SU-DHL-6 (cell line): ENCODE results near the gene RADIL.

Experiments
- H2AFZ ChIP-seq: fragments of 200-600 bp; sonication (generic); 2 replicates; pipeline ENCODE4 v1.6.1; 2014; ENCODE audit warnings: low read depth, mild to moderate bottlenecking, moderate library complexity, mixed read lengths, antibody characterized with exemption, low read length; ENCODE audit not compliant: severe bottlenecking
- H3F3A ChIP-seq: fragments of 200-600 bp; shearing (Covaris generic); 2 replicates; pipeline ENCODE4 v1.6.0; 2016; ENCODE audit warnings: antibody characterized with exemption, mild to moderate bottlenecking; ENCODE audit not compliant: insufficient read depth
- H3K27ac ChIP-seq: fragments of 200-600 bp; sonication (generic); 2 replicates; pipeline ENCODE4 v1.5.1; 2016; ENCODE audit warnings: low read depth, mild to moderate bottlenecking, low read length, moderate library complexity, mixed read lengths
- H3K27me3 ChIP-seq: fragments of 200-600 bp; sonication (generic), shearing (Covaris generic); 2 replicates; pipeline ENCODE4 v1.6.0; 2014; ENCODE audit warnings: mild to moderate bottlenecking, low read length
- H3K36me3 ChIP-seq: fragments of 200-600 bp; sonication (generic); 2 replicates; pipeline ENCODE4 v1.6.1; 2014; ENCODE audit warnings: mild to moderate bottlenecking, low read length, mixed read lengths
- H3K4me2 ChIP-seq: fragments of 300-600, 200-600 bp; shearing (Covaris generic), sonication (generic); 2 replicates; pipeline ENCODE4 v1.6.0; 2014; ENCODE audit warnings: low read length, low read depth, mild to moderate bottlenecking; ENCODE audit not compliant: poor library complexity, severe bottlenecking
- H3K4me3 ChIP-seq: fragments of 200-600 bp; sonication (generic); 2 replicates; pipeline ENCODE4 v1.5.1; 2014; ENCODE audit warnings: antibody characterized with exemption, low read length, mild to moderate bottlenecking, mixed read lengths; ENCODE audit not compliant: insufficient read depth, poor library complexity, severe bottlenecking
- H3K79me2 ChIP-seq: fragments of 200-600 bp; sonication (generic); 2 replicates; pipeline ENCODE4 v1.6.1; 2014; ENCODE audit warnings: mild to moderate bottlenecking, low read length, moderate library complexity; ENCODE audit not compliant: insufficient read depth
- H3K9ac ChIP-seq: fragments of 200-600 bp; sonication (generic); 2 replicates; pipeline ENCODE4 v1.7.0; 2014; ENCODE audit warnings: mild to moderate bottlenecking, low read length
- H3K9me2 ChIP-seq: fragments of 200-600 bp; sonication (generic); replicated peaks from 2 replicates; pipeline ENCODE4 v1.6.1; 2014; ENCODE audit warnings: low read length; ENCODE audit not compliant: insufficient read depth
- H3K9me3 ChIP-seq: fragments of 200-600 bp; sonication (generic); 2 replicates; pipeline ENCODE4 v1.6.1; 2014; ENCODE audit warnings: low read length, mixed read lengths; ENCODE audit not compliant: insufficient read depth
- H4K20me1 ChIP-seq: fragments of 200-600 bp; sonication (generic); 2 replicates; pipeline ENCODE4 v1.6.1; 2014; ENCODE audit warnings: low read depth, mild to moderate bottlenecking, antibody characterized with exemption, low read length, moderate library complexity, mixed read lengths
- CTCF ChIP-seq: fragments of 200-600 bp; sonication (generic); IDR thresholded peaks from one replicate; pipeline ENCODE4 v1.5.1; 2017; ENCODE audit warnings: antibody characterized with exemption, mild to moderate bottlenecking, low read length, moderate library complexity; ENCODE audit not compliant: insufficient read depth, poor library complexity, severe bottlenecking
- EZH2phosphoT487 ChIP-seq: fragments of 200-600 bp; sonication (generic), shearing (Covaris generic); conservative IDR thresholded peaks from 2 replicates; pipeline ENCODE4 v1.6.1; 2018; ENCODE audit warnings: mild to moderate bottlenecking, antibody characterized with exemption, low read length, moderate library complexity, mixed read lengths

The RADIL gene

GRCh38 chr7:4790516-4790991 lies 93.0 kb downstream of the RADIL start:
- H4K20me1 ChIP-seq: no peaks in the 10 kb centered on the region
- H3K27ac ChIP-seq: no peak overlapping the region
- H3K9ac ChIP-seq: no peak overlapping the region
- H3K9me2 ChIP-seq: no peaks in the 10 kb centered on the region
- no peak overlapping the region for H3K4me2 ChIP-seq
- H3K9me3 ChIP-seq: no peaks in the 10 kb centered on the region
- no peaks in the 10 kb centered on the region for H3K79me2 ChIP-seq
- TF ChIP-seq CTCF (no peak), EZH2phosphoT487 (no peak)
- H3K36me3 ChIP-seq: no peaks in the 10 kb centered on the region
- H3K4me3 ChIP-seq: no peak overlapping the region
- no peak overlapping the region for H2AFZ ChIP-seq
- H3K27me3 ChIP-seq: no peaks in the 10 kb centered on the region
- no peaks in the 10 kb centered on the region for H3F3A ChIP-seq

DNA sequence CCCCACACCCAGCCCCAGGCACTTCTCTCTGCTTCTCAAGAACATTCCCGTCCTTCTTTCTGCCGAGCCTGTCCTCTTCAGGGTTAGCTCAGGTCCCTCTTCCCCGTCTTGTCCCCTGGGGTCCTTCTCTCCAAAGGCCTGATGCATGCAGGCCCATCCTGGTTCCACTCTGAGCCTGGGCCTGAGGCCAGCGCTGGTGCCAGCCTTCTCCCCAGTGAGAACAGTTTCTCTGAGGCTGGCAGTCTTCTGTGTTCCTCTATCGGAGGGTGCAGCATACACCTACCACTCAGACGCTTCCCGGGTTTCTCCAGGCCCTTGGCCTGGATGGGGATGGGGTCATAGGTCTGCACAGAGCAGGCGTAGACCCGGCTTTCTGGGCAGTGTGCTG lies 93.4 kb downstream of the RADIL start:
- TF ChIP-seq CTCF (no peak), EZH2phosphoT487 (no peak)
- Histone ChIP-seq H3K27me3 (no peaks in the 10 kb centered on the region), H2AFZ (no peak overlapping the region), H3K4me2 (no peak overlapping the region), H3K9me2 (no peaks in the 10 kb centered on the region), H3K36me3 (no peaks in the 10 kb centered on the region), H4K20me1 (no peaks in the 10 kb centered on the region), H3K27ac (no peak overlapping the region), H3K9ac (no peak overlapping the region), H3K79me2 (no peaks in the 10 kb centered on the region), H3F3A (no peaks in the 10 kb centered on the region), H3K4me3 (no peak overlapping the region), H3K9me3 (no peaks in the 10 kb centered on the region)

- H3K9ac ChIP-seq: no peak overlapping the region
- TF ChIP-seq CTCF (no peak), EZH2phosphoT487 (no peak)
- no peaks in the 10 kb centered on the region for H3K36me3 ChIP-seq
- H3K4me2 ChIP-seq: no peak overlapping the region
- no peaks in the 10 kb centered on the region for H3K9me2 ChIP-seq
- H3K27ac ChIP-seq: no peak overlapping the region
- no peaks in the 10 kb centered on the region for H3K9me3 ChIP-seq
- H2AFZ ChIP-seq: no peak overlapping the region
- H3K27me3 ChIP-seq: no peaks in the 10 kb centered on the region
- H3K4me3 ChIP-seq: no peak overlapping the region
- H4K20me1 ChIP-seq: no peaks in the 10 kb centered on the region
- H3F3A ChIP-seq: no peaks in the 10 kb centered on the region
- H3K79me2 ChIP-seq: no peaks in the 10 kb centered on the region
These were observed 94.1 kb downstream of the RADIL start for GRCh38 chr7:4789194-4790077.
